Measurements from ENCODE around the gene PKD1. TPM values are rescaled to one million over a fixed set of nuclear protein-coding genes. Genes with fewer than 3 reads are reported as not detected.
A peak's percentile ranks its signal among the peaks of the same experiment; 100 is the strongest.
"Not testable (repeated sequence)": the region's sequence is repeated elsewhere in the genome, so short reads cannot be mapped to it uniquely, and the experiment has no call there.

The PKD1 gene
- total and polyA plus RNA-seq, 4 experiments from 2014 or later, result 2.3 to 126 (median 68.1) TPM

- Histone ChIP-seq H3K36me3 (ENCODE audit: insufficient read depth, low read length) (no peaks in the 10 kb centered on the region), H3K4me3 (ENCODE audit: low read length in 2 of 2) (no peak overlapping the region), H3K27ac (ENCODE audit: low read depth, low read length) (no peak overlapping the region), H3K9me3 (ENCODE audit: control insufficient read depth in 1 of 2, low read length in 2 of 2) (no peaks in the 10 kb centered on the region), H3K4me1 (ENCODE audit: insufficient read depth, low read length) (peaks cover 8% of the 10 kb centered on the region), H3K27me3 (ENCODE audit: insufficient read depth, low read length) (no peaks in the 10 kb centered on the region)
- CTCF ChIA-PET (ENCODE audit: partially characterized antibody), result interaction anchor here (0.6 to 1.5 kb wide), 7 partner anchors 10 to 278 kb away, joined by 3 to 6 read pairs (median 3); partner anchors contain the start of gene TRAF7
- peak in 1 of 5 donors; percentile 41 for DNase-seq
- POLR2A ChIA-PET (ENCODE audit: partially characterized antibody), result interaction anchor here (0.6 to 1.5 kb wide), 3 partner anchors 10 to 116 kb away, joined by 4 to 7 read pairs (median 5); partner anchors contain the start of genes NHERF2 and TRAF7
- Mint-ChIP-seq H3K4me1 (peaks cover 2 to 12% (median 4%) of the 10 kb centered on the region in 4 donors), H3K27ac (peak overlapping the region in 1 of 7 donors; percentile 36), H3K36me3 (no peaks in the 10 kb centered on the region), H3K9me3 (no peaks in the 10 kb centered on the region), H3K4me3 (no peak overlapping the region), H3K27me3 (no peaks in the 10 kb centered on the region)
- intact Hi-C loops (cut with micrococcal nuclease), result no loop called here
These were observed 7.5 kb upstream of the PKD1 start for GRCh38 chr16:2142942-2143877.

- H3K9me3 Mint-ChIP-seq; H3K36me3 Mint-ChIP-seq; H3K36me3 ChIP-seq (ENCODE audit: insufficient read depth, low read length); H3K27ac ChIP-seq (ENCODE audit: low read depth, low read length); intact Hi-C loops (cut with micrococcal nuclease); H3K9me3 ChIP-seq (ENCODE audit: control insufficient read depth in 1 of 2, low read length in 2 of 2); H3K27me3 Mint-ChIP-seq; H3K4me3 ChIP-seq (ENCODE audit: low read length in 2 of 2); H3K27me3 ChIP-seq (ENCODE audit: insufficient read depth, low read length); H3K4me1 ChIP-seq (ENCODE audit: insufficient read depth, low read length); CTCF ChIA-PET (ENCODE audit: partially characterized antibody); POLR2A ChIA-PET (ENCODE audit: partially characterized antibody): not testable (repeated sequence)
- H3K4me1 Mint-ChIP-seq, result peaks cover 7 to 21% (median 8%) of the 10 kb centered on the region in 4 donors
- peak overlapping the region in 4 of 7 donors; percentile 29 to 81 (median 48) for H3K27ac Mint-ChIP-seq
- DNase-seq, result peak in 3 of 5 donors; percentile 19 to 37 (median 25)
- H3K4me3 Mint-ChIP-seq, result peak overlapping the region; percentile 43 to 86 (median 79)
These were observed 627 bp downstream of the PKD1 start for GRCh38 chr16:2135071-2135470.

GRCh38 chr16:2133797-2134196, 1.9 kb downstream of the PKD1 start:
- DNase-seq; H3K4me3 ChIP-seq (ENCODE audit: low read length in 2 of 2); H3K9me3 Mint-ChIP-seq; H3K27ac ChIP-seq (ENCODE audit: low read depth, low read length); H3K27me3 Mint-ChIP-seq; H3K36me3 Mint-ChIP-seq; intact Hi-C loops (cut with micrococcal nuclease); POLR2A ChIA-PET (ENCODE audit: partially characterized antibody); H3K27me3 ChIP-seq (ENCODE audit: insufficient read depth, low read length); H3K9me3 ChIP-seq (ENCODE audit: control insufficient read depth in 1 of 2, low read length in 2 of 2); CTCF ChIA-PET (ENCODE audit: partially characterized antibody); H3K36me3 ChIP-seq (ENCODE audit: insufficient read depth, low read length); H3K27ac Mint-ChIP-seq: not testable (repeated sequence)
- H3K4me1 ChIP-seq (ENCODE audit: insufficient read depth, low read length), result peaks cover 11% of the 10 kb centered on the region
- Mint-ChIP-seq H3K4me1 (peaks cover 7 to 21% (median 8%) of the 10 kb centered on the region in 4 donors), H3K4me3 (peak overlapping the region in 1 of 8 donors; percentile 21)

GRCh38 chr16:2129890-2130447, 5.7 kb downstream of the PKD1 start:
- CTCF ChIA-PET (ENCODE audit: partially characterized antibody); H3K27me3 Mint-ChIP-seq; H3K4me3 Mint-ChIP-seq; H3K9me3 ChIP-seq (ENCODE audit: control insufficient read depth in 1 of 2, low read length in 2 of 2); H3K27ac ChIP-seq (ENCODE audit: low read depth, low read length); POLR2A ChIA-PET (ENCODE audit: partially characterized antibody); H3K36me3 ChIP-seq (ENCODE audit: insufficient read depth, low read length); H3K36me3 Mint-ChIP-seq; intact Hi-C loops (cut with micrococcal nuclease); H3K27ac Mint-ChIP-seq; H3K27me3 ChIP-seq (ENCODE audit: insufficient read depth, low read length); H3K4me3 ChIP-seq (ENCODE audit: low read length in 2 of 2); H3K9me3 Mint-ChIP-seq: not testable (repeated sequence)
- peaks cover 11% of the 10 kb centered on the region for H3K4me1 ChIP-seq (ENCODE audit: insufficient read depth, low read length)
- H3K4me1 Mint-ChIP-seq, result peaks cover 5 to 28% (median 12%) of the 10 kb centered on the region in 4 donors
- peak in 1 of 5 donors; percentile 2 for DNase-seq

- H3K27ac Mint-ChIP-seq; intact Hi-C loops (cut with micrococcal nuclease); H3K4me3 Mint-ChIP-seq; H3K36me3 ChIP-seq (ENCODE audit: insufficient read depth, low read length); H3K9me3 ChIP-seq (ENCODE audit: control insufficient read depth in 1 of 2, low read length in 2 of 2); POLR2A ChIA-PET (ENCODE audit: partially characterized antibody); H3K27ac ChIP-seq (ENCODE audit: low read depth, low read length); H3K36me3 Mint-ChIP-seq; H3K4me3 ChIP-seq (ENCODE audit: low read length in 2 of 2); H3K9me3 Mint-ChIP-seq; DNase-seq; CTCF ChIA-PET (ENCODE audit: partially characterized antibody); H3K27me3 Mint-ChIP-seq; H3K27me3 ChIP-seq (ENCODE audit: insufficient read depth, low read length): not testable (repeated sequence)
- H3K4me1 Mint-ChIP-seq, result peaks cover 4 to 25% (median 11%) of the 10 kb centered on the region in 4 donors
- peaks cover 11% of the 10 kb centered on the region for H3K4me1 ChIP-seq (ENCODE audit: insufficient read depth, low read length)
These were observed 6.4 kb downstream of the PKD1 start for GRCh38 chr16:2129251-2129650.

GRCh38 chr16:2127630-2128280, 7.9 kb downstream of the PKD1 start:
- H3K4me3 ChIP-seq (ENCODE audit: low read length in 2 of 2); H3K9me3 ChIP-seq (ENCODE audit: control insufficient read depth in 1 of 2, low read length in 2 of 2); intact Hi-C loops (cut with micrococcal nuclease); H3K9me3 Mint-ChIP-seq; POLR2A ChIA-PET (ENCODE audit: partially characterized antibody); H3K36me3 ChIP-seq (ENCODE audit: insufficient read depth, low read length); H3K27ac ChIP-seq (ENCODE audit: low read depth, low read length); H3K27me3 Mint-ChIP-seq; H3K4me3 Mint-ChIP-seq; H3K27me3 ChIP-seq (ENCODE audit: insufficient read depth, low read length); CTCF ChIA-PET (ENCODE audit: partially characterized antibody); H3K36me3 Mint-ChIP-seq: not testable (repeated sequence)
- Mint-ChIP-seq H3K4me1 (peaks cover 4 to 19% (median 11%) of the 10 kb centered on the region in 4 donors), H3K27ac (peak overlapping the region in 2 of 7 donors; percentile 16 to 51)
- H3K4me1 ChIP-seq (ENCODE audit: insufficient read depth, low read length), result peaks cover 11% of the 10 kb centered on the region
- DNase-seq, result peak; percentile 20 to 31 (median 29)

GRCh38 chr16:2126928-2127556, 8.7 kb downstream of the PKD1 start:
- H3K9me3 Mint-ChIP-seq; H3K27me3 ChIP-seq (ENCODE audit: insufficient read depth, low read length); H3K9me3 ChIP-seq (ENCODE audit: control insufficient read depth in 1 of 2, low read length in 2 of 2); POLR2A ChIA-PET (ENCODE audit: partially characterized antibody); H3K36me3 ChIP-seq (ENCODE audit: insufficient read depth, low read length); H3K27ac ChIP-seq (ENCODE audit: low read depth, low read length); H3K27me3 Mint-ChIP-seq; H3K4me3 ChIP-seq (ENCODE audit: low read length in 2 of 2); H3K36me3 Mint-ChIP-seq; intact Hi-C loops (cut with micrococcal nuclease); CTCF ChIA-PET (ENCODE audit: partially characterized antibody): not testable (repeated sequence)
- DNase-seq, result peak; percentile 17 to 38 (median 29)
- Mint-ChIP-seq H3K4me1 (peaks cover 4 to 19% (median 11%) of the 10 kb centered on the region in 4 donors), H3K4me3 (peak overlapping the region in 3 of 8 donors; percentile 17 to 35 (median 20)), H3K27ac (peak overlapping the region in 5 of 7 donors; percentile 16 to 78 (median 48))
- peaks cover 11% of the 10 kb centered on the region for H3K4me1 ChIP-seq (ENCODE audit: insufficient read depth, low read length)

Data from CD4-positive, alpha-beta memory T cell (primary cell).